ENCODE results near the gene NEB.

NEB gene

DNA sequence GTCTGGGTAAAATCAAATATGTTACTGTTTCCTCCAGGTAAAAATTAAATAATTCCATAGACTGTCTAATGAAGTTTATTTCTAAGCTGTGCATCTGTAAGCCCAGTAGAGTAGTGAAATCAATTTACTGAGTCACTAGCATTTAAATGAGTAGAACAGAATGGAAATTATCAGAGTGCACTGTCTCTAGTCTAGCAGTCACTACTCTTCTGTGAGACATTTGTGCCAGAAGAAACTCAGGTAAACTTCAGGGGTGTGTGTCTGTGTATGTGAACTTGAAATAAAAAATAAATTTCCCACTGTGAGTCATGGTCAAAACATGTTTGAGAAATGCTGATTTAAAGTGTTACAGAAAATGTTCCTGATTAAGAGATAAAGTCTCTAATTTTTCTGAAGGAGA is 178.2 kb downstream of the NEB start:
- DNase-seq (ENCODE audit: low read depth): no peak

DNA sequence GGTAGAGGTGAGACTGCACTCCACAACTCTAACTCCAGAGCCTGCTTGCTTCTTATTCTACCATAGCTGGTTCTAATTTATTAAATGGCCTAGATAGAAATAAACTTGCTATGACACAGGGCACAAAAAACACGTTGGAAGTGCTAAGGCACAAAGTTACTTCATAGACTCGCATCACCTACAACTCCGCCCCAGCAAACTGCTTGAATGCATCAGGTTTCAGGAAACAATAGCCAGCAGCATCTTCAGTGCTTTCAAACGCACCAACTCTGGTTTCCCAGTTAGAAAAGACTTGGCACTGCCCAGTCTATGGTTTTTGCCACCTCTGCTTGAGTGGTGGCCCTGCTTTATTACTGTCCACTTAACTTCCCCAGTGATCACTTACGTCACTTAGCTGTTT is 182.0 kb downstream of the NEB start:
- no peak for DNase-seq (ENCODE audit: low read depth)

- DNase-seq (ENCODE audit: low read depth): no peak
Observed at GRCh38 chr2:151551556-151551955, 182.7 kb downstream of the NEB start.

DNA sequence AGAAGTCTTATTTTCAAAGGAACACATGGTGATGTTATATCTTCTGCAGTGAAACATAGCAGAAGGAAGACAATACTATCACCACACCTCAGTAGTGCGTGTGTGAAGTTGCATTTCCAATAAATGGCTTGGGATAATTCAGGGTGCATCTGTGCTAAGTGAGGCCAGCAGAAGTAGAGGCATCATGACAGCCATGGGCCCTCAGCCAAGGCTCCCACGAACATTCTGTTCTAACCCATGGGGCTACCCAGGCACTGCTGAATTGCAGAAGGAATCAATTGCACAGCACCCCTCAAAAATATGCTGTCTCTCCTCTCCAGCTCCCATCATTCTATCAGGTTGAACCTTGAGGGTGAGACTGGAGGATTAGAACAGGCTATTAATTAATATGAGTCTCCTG is 185.1 kb downstream of the NEB start:
- DNase-seq (ENCODE audit: low read depth): no peak

DNA sequence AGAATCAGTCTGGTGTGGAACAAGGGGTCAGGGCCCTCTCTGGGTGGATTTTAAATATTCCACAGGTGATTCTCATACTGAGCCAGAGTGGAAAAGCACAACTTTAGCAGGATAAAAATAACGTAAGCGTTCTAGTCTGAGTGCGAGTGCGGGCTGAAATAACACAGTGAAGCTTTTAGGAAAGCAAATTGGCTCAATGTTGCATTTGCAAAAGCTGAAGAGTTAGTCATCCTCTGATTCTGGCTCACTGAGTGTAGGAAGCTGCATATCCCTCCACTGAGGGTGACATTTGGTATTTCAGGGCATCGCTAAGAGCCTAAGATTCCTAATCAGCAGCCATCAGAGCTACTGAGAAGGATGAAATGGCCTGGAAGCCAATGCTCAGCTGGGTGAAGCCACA is 189.8 kb downstream of the NEB start:
- no peak for DNase-seq (ENCODE audit: low read depth)

- DNase-seq (ENCODE audit: low read depth): no peak
Observed at GRCh38 chr2:151543876-151544275, 190.4 kb downstream of the NEB start.

GRCh38 chr2:151534001-151534400 is 200.3 kb downstream of the NEB start:
- no peak for DNase-seq (ENCODE audit: low read depth)

- DNase-seq (ENCODE audit: low read depth): no peak
Observed at GRCh38 chr2:151533127-151533526, 201.1 kb downstream of the NEB start.

- no peak for DNase-seq (ENCODE audit: low read depth)
Observed at GRCh38 chr2:151526572-151527090, 207.6 kb downstream of the NEB start.

- no peak for DNase-seq (ENCODE audit: low read depth)
Observed at GRCh38 chr2:151525821-151526373, 208.4 kb downstream of the NEB start.

- DNase-seq (ENCODE audit: low read depth): no peak
Observed at GRCh38 chr2:151523850-151524249, 210.4 kb downstream of the NEB start.

- no peak for DNase-seq (ENCODE audit: low read depth)
Observed at GRCh38 chr2:151522556-151522955, 211.7 kb downstream of the NEB start.

DNA sequence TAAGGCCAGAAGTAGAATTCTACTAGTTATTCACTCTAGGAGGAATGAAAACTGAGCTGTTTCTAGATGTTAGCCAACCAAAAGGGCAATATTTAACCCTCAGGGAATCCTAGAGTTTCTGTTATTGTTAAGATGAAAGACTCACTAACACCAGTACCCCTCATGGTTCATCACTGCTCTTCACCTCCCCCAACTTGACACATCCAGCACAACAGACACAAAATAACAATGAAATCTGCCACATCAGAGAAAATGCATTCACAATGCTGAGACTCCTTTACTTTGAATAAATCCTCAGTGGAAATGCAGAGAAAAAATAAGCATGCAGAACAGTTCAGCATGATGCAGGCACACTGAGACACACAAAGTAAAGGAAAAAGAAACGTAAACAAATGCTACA is 213.3 kb downstream of the NEB start:
- no peak for DNase-seq (ENCODE audit: low read depth)

GRCh38 chr2:151518802-151519201 is 215.5 kb downstream of the NEB start:
- DNase-seq (ENCODE audit: low read depth): no peak

GRCh38 chr2:151508519-151508918 is 225.8 kb downstream of the NEB start:
- DNase-seq (ENCODE audit: low read depth): no peak

- DNase-seq (ENCODE audit: low read depth): no peak
Observed at GRCh38 chr2:151506170-151506569, 228.1 kb downstream of the NEB start.

DNA sequence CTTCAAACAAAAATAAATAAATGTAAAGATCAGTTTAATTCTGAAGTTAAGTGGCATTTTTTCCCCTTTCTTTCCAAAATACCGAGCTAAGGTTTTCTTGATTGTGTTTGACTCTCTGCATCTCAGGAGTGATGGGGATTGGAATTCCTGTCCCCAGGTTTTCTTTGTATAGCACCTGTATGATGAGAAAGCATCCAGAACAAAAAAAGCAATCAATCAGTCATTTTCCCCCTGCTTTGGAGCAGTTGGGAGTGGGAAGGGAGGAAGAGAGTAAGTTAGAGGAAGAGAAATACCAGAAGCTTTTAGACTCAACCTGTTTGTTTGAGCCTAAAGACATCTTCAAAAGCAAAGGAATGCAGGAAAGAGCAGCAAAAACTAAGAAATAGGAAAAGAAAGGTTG is 236.1 kb downstream of the NEB start:
- no peak for DNase-seq (ENCODE audit: low read depth)

DNA sequence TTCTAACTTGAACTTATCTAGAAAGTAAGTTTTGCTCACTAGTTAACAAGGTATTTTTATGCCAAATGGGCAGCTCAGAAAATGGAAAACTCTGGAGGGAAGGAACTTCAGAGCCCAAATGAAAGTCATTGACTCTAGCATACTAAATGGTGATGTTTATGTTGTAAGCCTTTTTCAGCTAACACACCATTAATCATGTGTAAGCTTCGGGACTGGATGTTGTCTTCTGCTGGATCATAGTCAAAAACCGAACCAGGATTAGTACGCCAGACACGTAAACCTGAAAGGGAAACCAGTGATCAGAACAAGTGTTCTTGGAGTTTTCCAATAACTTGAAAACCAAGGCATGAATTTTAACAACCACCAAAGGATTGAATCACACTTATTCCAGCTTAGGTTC is 242.8 kb downstream of the NEB start:
- DNase-seq (ENCODE audit: low read depth): no peak

GRCh38 chr2:151490276-151490675 is 244.0 kb downstream of the NEB start:
- no peak for DNase-seq (ENCODE audit: low read depth)

GRCh38 chr2:151486053-151486452 is 248.2 kb downstream of the NEB start:
- no peak for DNase-seq (ENCODE audit: low read depth)

DNA sequence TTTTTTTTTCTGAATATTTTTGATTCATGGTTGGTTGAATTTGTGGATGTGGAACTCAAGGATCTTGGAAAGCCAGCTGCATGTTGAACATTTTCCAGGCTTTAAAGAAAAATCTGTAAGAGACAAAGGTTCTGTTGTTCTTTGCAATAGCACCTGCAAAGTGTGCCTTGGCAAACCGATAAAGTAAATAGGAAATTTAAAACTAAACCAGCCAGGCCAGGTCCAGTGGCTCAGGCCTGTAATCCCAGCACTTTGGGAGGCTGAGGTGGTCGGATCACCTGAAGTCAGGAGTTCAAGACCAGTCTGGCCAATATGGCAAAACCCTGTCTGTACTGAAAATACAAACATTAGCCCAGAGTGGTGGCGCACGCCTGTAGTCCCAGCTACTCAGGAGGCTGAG is 250.2 kb downstream of the NEB start:
- no peak for DNase-seq (ENCODE audit: low read depth)

DNA sequence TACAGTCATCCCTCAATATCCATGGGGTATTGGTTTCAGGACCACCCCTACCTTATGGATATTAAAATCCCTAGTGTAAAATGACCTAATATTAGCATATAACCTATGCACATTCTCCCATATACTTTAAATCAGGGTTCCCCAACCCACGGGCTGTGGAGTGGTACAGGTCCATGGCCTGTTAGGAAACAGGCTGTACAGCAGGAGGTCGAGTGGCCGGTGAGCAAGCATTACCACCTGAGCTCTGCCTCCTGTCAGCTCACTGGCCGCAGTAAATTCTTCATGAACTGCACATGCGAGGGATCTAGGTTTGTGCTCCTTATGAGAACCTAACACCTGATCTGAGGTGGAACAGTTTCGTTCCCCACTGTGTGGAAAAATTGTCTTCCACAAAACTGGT is 250.7 kb downstream of the NEB start:
- DNase-seq (ENCODE audit: low read depth): no peak

GRCh38 chr2:151482171-151482725 is 252.0 kb downstream of the NEB start:
- no peak for DNase-seq (ENCODE audit: low read depth)

- DNase-seq (ENCODE audit: low read depth): no peak
Observed at GRCh38 chr2:151481744-151482143, 252.5 kb downstream of the NEB start.
